ENCODE data around the gene USP17L19.
"Not testable (repeated sequence)": the region's sequence is repeated elsewhere in the genome, so short reads cannot be mapped to it uniquely, and the experiment has no call there.

Gene USP17L19, protein sequence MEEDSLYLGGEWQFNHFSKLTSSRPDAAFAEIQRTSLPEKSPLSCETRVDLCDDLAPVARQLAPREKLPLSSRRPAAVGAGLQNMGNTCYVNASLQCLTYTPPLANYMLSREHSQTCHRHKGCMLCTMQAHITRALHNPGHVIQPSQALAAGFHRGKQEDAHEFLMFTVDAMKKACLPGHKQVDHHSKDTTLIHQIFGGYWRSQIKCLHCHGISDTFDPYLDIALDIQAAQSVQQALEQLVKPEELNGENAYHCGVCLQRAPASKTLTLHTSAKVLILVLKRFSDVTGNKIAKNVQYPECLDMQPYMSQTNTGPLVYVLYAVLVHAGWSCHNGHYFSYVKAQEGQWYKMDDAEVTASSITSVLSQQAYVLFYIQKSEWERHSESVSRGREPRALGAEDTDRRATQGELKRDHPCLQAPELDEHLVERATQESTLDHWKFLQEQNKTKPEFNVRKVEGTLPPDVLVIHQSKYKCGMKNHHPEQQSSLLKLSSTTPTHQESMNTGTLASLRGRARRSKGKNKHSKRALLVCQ

DNA sequence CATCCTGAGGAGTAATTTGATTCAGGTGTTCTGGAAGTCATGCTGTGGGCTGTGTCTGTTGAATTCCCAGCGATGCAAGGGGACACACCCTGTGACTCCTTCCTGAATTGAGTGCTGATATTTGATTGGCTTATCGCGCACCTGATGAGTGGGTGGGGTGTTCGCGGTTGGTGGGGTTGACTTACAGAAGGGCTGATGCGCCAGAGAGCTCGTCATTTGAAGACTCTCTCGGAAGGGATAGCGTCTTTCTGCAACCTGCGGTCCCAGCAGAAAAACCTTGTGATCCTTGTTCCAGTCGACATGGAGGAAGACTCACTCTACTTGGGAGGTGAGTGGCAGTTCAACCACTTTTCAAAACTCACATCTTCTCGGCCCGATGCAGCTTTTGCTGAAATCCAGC, at the start of gene USP17L19:
Gene USP17L19, plus strand, starts transcription at position 301 of the 400 bp plus-strand sequence. Its CDS starts 0 bp downstream, at position 301.
- not testable (repeated sequence) for DNase-seq

DNA sequence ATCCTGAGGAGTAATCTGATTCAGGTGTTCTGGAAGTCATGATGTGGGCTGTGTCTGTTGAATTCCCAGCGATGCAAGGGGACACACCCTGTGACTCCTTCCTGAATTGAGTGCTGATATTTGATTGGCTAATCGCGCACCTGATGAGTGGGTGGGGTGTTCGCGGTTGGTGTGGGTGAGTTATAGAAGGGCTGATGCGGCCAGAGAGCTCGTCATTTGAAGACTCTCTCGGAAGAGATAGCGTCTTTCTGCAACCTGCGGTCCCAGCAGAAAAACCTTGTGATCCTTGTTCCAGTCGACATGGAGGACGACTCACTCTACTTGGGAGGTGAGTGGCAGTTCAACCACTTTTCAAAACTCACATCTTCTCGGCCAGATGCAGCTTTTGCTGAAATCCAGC, 42.8 kb upstream of the USP17L19 start, which contains the start of gene USP17L10:
Gene USP17L10, plus strand, starts transcription at position 301 of the 400 bp plus-strand sequence. Its CDS starts 0 bp downstream, at position 301.
- not testable (repeated sequence) for DNase-seq

DNA sequence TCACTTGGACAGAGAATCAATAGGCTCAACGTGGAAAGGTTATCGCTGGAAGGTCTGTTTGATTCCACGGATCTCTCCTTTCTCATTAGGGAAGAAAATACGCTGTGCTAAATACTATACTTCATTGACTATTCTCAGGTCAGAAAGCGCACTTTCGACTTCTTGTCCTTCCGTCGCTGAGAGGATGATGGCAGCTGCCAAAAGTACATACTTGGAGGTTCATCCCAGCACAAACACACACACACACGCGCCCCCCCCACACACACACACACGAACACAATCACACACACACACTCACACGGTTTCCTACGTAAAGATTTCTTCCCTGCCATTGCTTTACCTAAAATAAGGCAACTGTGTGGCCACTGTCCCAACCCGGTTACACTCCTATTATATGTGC, 38.5 kb upstream of the USP17L19 start:
- DNase-seq: not testable (repeated sequence)

DNA sequence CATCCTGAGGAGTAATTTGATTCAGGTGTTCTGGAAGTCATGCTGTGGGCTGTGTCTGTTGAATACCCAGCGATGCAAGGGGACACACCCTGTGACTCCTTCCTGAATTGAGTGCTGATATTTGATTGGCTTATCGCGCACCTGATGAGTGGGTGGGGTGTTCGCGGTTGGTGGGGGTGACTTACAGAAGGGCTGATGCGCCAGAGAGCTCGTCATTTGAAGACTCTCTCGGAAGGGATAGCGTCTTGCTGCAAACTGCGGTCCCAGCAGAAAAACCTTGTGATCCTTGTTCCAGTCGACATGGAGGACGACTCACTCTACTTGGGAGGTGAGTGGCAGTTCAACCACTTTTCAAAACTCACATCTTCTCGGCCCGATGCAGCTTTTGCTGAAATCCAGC, 38.1 kb upstream of the USP17L19 start, which contains the start of gene USP17L11:
Gene USP17L11, plus strand, starts transcription at position 301 of the 400 bp plus-strand sequence. Its CDS starts 0 bp downstream, at position 301.
- DNase-seq: not testable (repeated sequence)

DNA sequence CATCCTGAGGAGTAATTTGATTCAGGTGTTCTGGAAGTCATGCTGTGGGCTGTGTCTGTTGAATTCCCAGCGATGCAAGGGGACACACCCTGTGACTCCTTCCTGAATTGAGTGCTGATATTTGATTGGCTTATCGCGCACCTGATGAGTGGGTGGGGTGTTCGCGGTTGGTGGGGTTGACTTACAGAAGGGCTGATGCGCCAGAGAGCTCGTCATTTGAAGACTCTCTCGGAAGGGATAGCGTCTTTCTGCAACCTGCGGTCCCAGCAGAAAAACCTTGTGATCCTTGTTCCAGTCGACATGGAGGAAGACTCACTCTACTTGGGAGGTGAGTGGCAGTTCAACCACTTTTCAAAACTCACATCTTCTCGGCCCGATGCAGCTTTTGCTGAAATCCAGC, 33.3 kb upstream of the USP17L19 start, which contains the start of gene USP17L12:
Gene USP17L12, plus strand, starts transcription at position 301 of the 400 bp plus-strand sequence. Its CDS starts 0 bp downstream, at position 301.
- not testable (repeated sequence) for DNase-seq

DNA sequence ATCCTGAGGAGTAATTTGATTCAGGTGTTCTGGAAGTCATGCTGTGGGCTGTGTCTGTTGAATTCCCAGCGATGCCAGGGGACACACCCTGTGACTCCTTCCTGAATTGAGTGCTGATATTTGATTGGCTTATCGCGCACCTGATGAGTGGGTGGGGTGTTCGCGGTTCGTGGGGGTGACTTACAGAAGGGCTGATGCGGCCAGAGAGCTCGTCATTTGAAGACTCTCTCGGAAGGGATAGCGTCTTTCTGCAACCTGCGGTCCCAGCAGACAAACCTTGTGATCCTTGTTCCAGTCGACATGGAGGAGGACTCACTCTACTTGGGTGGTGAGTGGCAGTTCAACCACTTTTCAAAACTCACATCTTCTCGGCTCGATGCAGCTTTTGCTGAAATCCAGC, 28.6 kb upstream of the USP17L19 start, which contains the start of gene USP17L13:
Gene USP17L13, plus strand, starts transcription at position 301 of the 400 bp plus-strand sequence. Its CDS starts 0 bp downstream, at position 301.
- not testable (repeated sequence) for DNase-seq

DNA sequence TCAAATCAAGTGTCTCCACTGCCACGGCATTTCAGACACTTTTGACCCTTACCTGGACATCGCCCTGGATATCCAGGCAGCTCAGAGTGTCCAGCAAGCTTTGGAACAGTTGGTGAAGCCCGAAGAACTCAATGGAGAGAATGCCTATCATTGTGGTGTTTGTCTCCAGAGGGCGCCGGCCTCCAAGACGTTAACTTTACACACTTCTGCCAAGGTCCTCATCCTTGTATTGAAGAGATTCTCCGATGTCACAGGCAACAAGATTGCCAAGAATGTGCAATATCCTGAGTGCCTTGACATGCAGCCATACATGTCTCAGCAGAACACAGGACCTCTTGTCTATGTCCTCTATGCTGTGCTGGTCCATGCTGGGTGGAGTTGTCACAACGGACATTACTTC, 22.9 kb upstream of the USP17L19 start:
- DNase-seq: not testable (repeated sequence)

DNA sequence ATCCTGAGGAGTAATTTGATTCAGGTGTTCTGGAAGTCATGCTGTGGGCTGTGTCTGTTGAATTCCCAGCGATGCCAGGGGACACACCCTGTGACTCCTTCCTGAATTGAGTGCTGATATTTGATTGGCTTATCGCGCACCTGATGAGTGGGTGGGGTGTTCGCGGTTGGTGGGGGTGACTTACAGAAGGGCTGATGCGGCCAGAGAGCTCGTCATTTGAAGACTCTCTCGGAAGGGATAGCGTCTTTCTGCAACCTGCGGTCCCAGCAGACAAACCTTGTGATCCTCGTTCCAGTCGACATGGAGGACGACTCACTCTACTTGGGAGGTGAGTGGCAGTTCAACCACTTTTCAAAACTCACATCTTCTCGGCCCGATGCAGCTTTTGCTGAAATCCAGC, 19.1 kb upstream of the USP17L19 start, which contains the start of gene USP17L15:
Gene USP17L15, plus strand, starts transcription at position 301 of the 400 bp plus-strand sequence. Its CDS starts 0 bp downstream, at position 301.
- DNase-seq: not testable (repeated sequence)

DNA sequence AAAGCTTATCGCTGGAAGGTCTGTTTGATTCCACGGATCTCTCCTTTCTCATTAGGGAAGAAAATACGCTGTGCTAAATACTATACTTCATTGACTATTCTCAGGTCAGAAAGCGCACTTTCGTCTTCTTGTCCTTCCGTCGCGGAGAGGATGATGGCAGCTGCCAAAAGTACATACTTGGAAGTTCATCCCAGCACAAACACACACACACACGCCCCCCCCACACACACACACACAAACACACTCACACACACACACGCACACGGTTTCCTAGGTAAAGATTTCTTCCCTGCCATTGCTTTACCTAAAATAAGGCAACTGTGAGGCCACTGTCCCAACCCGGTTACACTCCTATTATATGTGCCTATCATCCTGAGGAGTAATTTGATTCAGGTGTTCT, 14.7 kb upstream of the USP17L19 start:
- DNase-seq: not testable (repeated sequence)

DNA sequence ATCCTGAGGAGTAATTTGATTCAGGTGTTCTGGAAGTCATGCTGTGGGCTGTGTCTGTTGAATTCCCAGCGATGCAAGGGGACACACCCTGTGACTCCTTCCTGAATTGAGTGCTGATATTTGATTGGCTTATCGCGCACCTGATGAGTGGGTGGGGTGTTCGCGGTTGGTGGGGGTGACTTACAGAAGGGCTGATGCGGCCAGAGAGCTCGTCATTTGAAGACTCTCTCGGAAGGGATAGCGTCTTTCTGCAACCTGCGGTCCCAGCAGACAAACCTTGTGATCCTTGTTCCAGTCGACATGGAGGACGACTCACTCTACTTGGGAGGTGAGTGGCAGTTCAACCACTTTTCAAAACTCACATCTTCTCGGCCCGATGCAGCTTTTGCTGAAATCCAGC, 9.6 kb upstream of the USP17L19 start, which contains the start of gene USP17L17:
Gene USP17L17, plus strand, starts transcription at position 301 of the 400 bp plus-strand sequence. Its CDS starts 0 bp downstream, at position 301.
- not testable (repeated sequence) for DNase-seq

DNA sequence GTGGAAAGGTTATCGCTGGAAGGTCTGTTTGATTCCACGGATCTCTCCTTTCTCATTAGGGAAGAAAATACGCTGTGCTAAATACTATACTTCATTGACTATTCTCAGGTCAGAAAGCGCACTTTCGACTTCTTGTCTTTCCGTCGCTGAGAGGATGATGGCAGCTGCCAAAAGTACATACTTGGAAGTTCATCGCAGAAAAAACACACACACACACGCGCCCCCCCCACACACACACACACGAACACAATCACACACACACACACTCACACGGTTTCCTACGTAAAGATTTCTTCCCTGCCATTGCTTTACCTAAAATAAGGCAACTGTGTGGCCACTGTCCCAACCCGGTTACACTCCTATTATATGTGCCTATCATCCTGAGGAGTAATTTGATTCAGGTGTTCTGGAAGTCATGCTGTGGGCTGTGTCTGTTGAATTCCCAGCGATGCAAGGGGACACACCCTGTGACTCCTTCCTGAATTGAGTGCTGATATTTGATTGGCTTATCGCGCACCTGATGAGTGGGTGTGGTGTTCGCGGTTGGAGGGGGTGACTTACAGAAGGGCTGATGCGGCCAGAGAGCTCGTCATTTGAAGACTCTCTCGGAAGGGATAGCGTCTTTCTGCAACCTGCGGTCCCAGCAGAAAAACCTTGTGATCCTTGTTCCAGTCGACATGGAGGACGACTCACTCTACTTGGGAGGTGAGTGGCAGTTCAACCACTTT, 5.1 kb upstream of the USP17L19 start, which contains the start of gene USP17L18:
Gene USP17L18, plus strand, starts transcription at position 678 of the 728 bp plus-strand sequence. Its CDS starts 0 bp downstream, at position 678.
- not testable (repeated sequence) for DNase-seq

DNA sequence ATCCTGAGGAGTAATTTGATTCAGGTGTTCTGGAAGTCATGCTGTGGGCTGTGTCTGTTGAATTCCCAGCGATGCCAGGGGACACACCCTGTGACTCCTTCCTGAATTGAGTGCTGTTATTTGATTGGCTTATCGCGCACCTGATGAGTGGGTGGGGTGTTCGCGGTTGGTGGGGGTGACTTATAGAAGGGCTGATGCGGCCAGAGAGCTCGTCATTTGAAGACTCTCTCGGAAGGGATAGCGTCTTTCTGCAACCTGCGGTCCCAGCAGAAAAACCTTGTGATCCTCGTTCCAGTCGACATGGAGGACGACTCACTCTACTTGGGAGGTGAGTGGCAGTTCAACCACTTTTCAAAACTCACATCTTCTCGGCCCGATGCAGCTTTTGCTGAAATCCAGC, 4.6 kb downstream of the USP17L19 start, which contains the start of gene USP17L20:
Gene USP17L20, plus strand, starts transcription at position 301 of the 400 bp plus-strand sequence. Its CDS starts 0 bp downstream, at position 301.
- DNase-seq: not testable (repeated sequence)

DNA sequence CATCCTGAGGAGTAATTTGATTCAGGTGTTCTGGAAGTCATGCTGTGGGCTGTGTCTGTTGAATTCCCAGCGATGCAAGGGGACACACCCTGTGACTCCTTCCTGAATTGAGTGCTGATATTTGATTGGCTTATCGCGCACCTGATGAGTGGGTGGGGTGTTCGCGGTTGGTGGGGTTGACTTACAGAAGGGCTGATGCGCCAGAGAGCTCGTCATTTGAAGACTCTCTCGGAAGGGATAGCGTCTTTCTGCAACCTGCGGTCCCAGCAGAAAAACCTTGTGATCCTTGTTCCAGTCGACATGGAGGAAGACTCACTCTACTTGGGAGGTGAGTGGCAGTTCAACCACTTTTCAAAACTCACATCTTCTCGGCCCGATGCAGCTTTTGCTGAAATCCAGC, 9.4 kb downstream of the USP17L19 start, which contains the start of gene USP17L21:
Gene USP17L21, plus strand, starts transcription at position 301 of the 400 bp plus-strand sequence. Its CDS starts 0 bp downstream, at position 301.
- DNase-seq: not testable (repeated sequence)

DNA sequence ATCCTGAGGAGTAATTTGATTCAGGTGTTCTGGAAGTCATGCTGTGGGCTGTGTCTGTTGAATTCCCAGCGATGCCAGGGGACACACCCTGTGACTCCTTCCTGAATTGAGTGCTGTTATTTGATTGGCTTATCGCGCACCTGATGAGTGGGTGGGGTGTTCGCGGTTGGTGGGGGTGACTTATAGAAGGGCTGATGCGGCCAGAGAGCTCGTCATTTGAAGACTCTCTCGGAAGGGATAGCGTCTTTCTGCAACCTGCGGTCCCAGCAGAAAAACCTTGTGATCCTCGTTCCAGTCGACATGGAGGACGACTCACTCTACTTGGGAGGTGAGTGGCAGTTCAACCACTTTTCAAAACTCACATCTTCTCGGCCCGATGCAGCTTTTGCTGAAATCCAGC, 14.1 kb downstream of the USP17L19 start, which contains the start of gene USP17L22:
Gene USP17L22, plus strand, starts transcription at position 301 of the 400 bp plus-strand sequence. Its CDS starts 0 bp downstream, at position 301.
- DNase-seq: not testable (repeated sequence)

DNA sequence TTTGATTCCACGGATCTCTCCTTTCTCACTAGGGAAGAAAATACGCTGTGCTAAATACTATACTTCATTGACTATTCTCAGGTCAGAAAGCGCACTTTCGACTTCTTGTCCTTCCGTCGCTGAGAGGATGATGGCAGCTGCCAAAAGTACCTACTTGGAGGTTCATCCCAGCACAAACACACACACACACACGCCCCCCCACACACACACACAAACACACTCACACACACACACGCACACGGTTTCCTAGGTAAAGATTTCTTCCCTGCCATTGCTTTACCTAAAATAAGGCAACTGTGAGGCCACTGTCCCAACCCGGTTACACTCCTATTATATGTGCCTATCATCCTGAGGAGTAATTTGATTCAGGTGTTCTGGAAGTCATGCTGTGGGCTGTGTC, 18.5 kb downstream of the USP17L19 start:
- DNase-seq: not testable (repeated sequence)

Data from amniotic stem cell (primary cell).